HEK293T (cell line): Measurements from ENCODE around the gene CALCOCO1.

ENCODE experiments used
- CTCF ChIA-PET: fragments of 350-600 bp; formaldehyde crosslinking; extraction: SDS; loops from one replicate; lab custom pipeline; 2021; ENCODE audit warnings: antibody characterized with exemption, inconsistent platforms; lab: Yijun Ruan, JAX
- POLR2A ChIA-PET: fragments of 350-600 bp; formaldehyde crosslinking; extraction: SDS; loops from one replicate; lab custom pipeline; 2020; ENCODE audit warnings: antibody characterized with exemption, inconsistent platforms; lab: Yijun Ruan, JAX
- DNase-seq: peaks from one replicate; pipeline ENCODE4 v3.0.0; 2012; ENCODE audit warnings: mixed read lengths; ENCODE audit errors: extremely low spot score
- ARNT ChIP-seq: fragments of 450-650 bp; IDR thresholded peaks from 2 replicates; pipeline ENCODE4 v1.6.1; 2017; ENCODE audit warnings: mild to moderate bottlenecking
- BHLHE40 ChIP-seq: fragments of 450-650 bp; IDR thresholded peaks from 2 replicates; pipeline ENCODE4 v1.6.1; 2016; ENCODE audit warnings: mild to moderate bottlenecking, moderate library complexity, borderline replicate concordance
- CTBP1 ChIP-seq: fragments of 450-650 bp; IDR thresholded peaks from 2 replicates; pipeline ENCODE4 v1.6.1; 2016; ENCODE audit warnings: borderline replicate concordance
- ELF4 ChIP-seq: fragments of 450-650 bp; IDR thresholded peaks from 2 replicates; pipeline ENCODE4 v1.6.1; 2017; ENCODE audit warnings: antibody characterized with exemption
- FOXA1 ChIP-seq: fragments of 450-650 bp; IDR thresholded peaks from 2 replicates; pipeline ENCODE4 v1.6.1; 2016; ENCODE audit warnings: mild to moderate bottlenecking
- FOXK2 ChIP-seq: fragments of 450-650 bp; IDR thresholded peaks from 2 replicates; pipeline ENCODE4 v1.6.1; 2016; ENCODE audit warnings: mild to moderate bottlenecking
- FOXM1 ChIP-seq: fragments of 450-650 bp; IDR thresholded peaks from 2 replicates; pipeline ENCODE4 v1.6.1; 2017; ENCODE audit warnings: mild to moderate bottlenecking, borderline replicate concordance
- HDGF ChIP-seq: fragments of 450-650 bp; IDR thresholded peaks from 2 replicates; pipeline ENCODE4 v1.6.1; 2017; ENCODE audit warnings: antibody characterized with exemption, borderline replicate concordance
- L3MBTL2 ChIP-seq: fragments of 450-650 bp; conservative IDR thresholded peaks from 2 replicates; pipeline ENCODE4 v1.6.1; 2016; ENCODE audit warnings: mild to moderate bottlenecking
- LEF1 ChIP-seq: fragments of 450-650 bp; IDR thresholded peaks from 2 replicates; pipeline ENCODE4 v1.6.1; 2017; ENCODE audit warnings: mild to moderate bottlenecking, borderline replicate concordance
- NFRKB ChIP-seq: fragments of 450-650 bp; IDR thresholded peaks from 2 replicates; pipeline ENCODE4 v1.6.1; 2016; ENCODE audit warnings: mild to moderate bottlenecking, moderate library complexity
- SP1 ChIP-seq: fragments of 450-650 bp; IDR thresholded peaks from 2 replicates; pipeline ENCODE4 v1.6.1; 2017
- SUZ12 ChIP-seq: fragments of 450-650 bp; IDR thresholded peaks from 2 replicates; pipeline ENCODE4 v1.6.1; 2016; ENCODE audit warnings: mild to moderate bottlenecking
- TARDBP ChIP-seq: fragments of 450-650 bp; IDR thresholded peaks from 2 replicates; pipeline ENCODE4 v1.6.1; 2016
- ZNF384 ChIP-seq: fragments of 450-650 bp; IDR thresholded peaks from 2 replicates; pipeline ENCODE4 v1.6.1; 2016
- TF ChIP-seq, protein P1 (sequence below): fragments of 450-650 bp; IDR thresholded peaks from 2 replicates; pipeline ENCODE4 v1.6.1; 2016

The CALCOCO1 gene

DNA sequence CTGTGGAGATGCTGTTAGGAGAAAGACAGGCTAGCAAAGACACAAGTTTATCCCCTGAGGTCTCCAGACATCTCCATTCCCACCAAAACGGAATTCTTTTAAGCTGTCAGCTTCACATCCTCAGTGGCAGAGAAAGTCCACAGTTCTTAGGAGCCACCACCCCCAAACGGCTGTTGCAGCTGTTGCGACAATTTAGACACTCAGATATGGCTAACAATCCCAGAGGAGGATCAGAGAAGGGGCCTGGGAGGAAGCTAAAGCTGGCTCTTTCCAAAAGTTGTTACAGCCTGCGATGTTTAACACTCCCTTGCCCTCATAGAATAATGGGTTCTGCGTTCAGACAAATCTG lies 49.5 kb downstream of the CALCOCO1 start:
- TF ChIP-seq TARDBP (no peak), BHLHE40 (no peak)
- ChIA-PET POLR2A (interaction anchor here (0.7 to 6.6 kb wide), 22 partner anchors 9 to 356 kb away, joined by 3 to 129 read pairs (median 4); partner anchors contain the start of genes AAAS, ATF7, CISTR and TARBP2), CTCF (interaction anchor here (0.6 to 1.6 kb wide), 4 partner anchors 23 to 134 kb away, joined by 3 to 5 read pairs (median 4); no protein-coding TSS in a partner anchor)
- DNase-seq, result no peak

GRCh38 chr12:53677016-53677799 lies 50.0 kb downstream of the CALCOCO1 start:
- no peak for TF ChIP-seq FOXA1
- TF ChIP-seq, protein P1, sequence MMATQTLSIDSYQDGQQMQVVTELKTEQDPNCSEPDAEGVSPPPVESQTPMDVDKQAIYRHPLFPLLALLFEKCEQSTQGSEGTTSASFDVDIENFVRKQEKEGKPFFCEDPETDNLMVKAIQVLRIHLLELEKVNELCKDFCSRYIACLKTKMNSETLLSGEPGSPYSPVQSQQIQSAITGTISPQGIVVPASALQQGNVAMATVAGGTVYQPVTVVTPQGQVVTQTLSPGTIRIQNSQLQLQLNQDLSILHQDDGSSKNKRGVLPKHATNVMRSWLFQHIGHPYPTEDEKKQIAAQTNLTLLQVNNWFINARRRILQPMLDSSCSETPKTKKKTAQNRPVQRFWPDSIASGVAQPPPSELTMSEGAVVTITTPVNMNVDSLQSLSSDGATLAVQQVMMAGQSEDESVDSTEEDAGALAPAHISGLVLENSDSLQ, result peak; percentile 6; the same call in 1 of the 2 replicates
- TF ChIP-seq FOXM1, result no peak
- TF ChIP-seq LEF1, result no peak
- TF ChIP-seq FOXK2, result no peak
- TF ChIP-seq L3MBTL2, result no peak; the same call in 1 of the 2 replicates
- TF ChIP-seq NFRKB, result peak; percentile 65
- ChIA-PET CTCF (interaction anchor here (0.6 to 1.6 kb wide), 4 partner anchors 23 to 134 kb away, joined by 3 to 5 read pairs (median 4); no protein-coding TSS in a partner anchor), POLR2A (interaction anchor here (0.7 to 6.6 kb wide), 24 partner anchors 8 to 356 kb away, joined by 3 to 129 read pairs (median 4); partner anchors contain the start of genes AAAS, ATF7, CISTR and TARBP2)
- DNase-seq, result no peak

GRCh38 chr12:53676656-53677015 lies 50.6 kb downstream of the CALCOCO1 start:
- ChIA-PET CTCF (interaction anchor here (1.0 to 1.6 kb wide), 4 partner anchors 17 to 133 kb away, joined by 3 to 5 read pairs (median 4); no protein-coding TSS in a partner anchor), POLR2A (interaction anchor here (0.7 to 6.6 kb wide), 27 partner anchors 8 to 355 kb away, joined by 3 to 129 read pairs (median 6); partner anchors contain the start of genes AAAS, ATF7, CISTR and TARBP2)
- no peak for TF ChIP-seq L3MBTL2
- TF ChIP-seq FOXM1, result no peak
- TF ChIP-seq ZNF384, result no peak
- TF ChIP-seq HDGF, result no peak
- DNase-seq, result peak; percentile 40

GRCh38 chr12:53675701-53676607 lies 51.3 kb downstream of the CALCOCO1 start, which contains the start of gene ATP5MC2:
TSS of gene ATP5MC2 (minus strand) at chr12:53676083. CDS start at chr12:53672614, 3,469 bp downstream.
- no peak for TF ChIP-seq FOXM1
- TF ChIP-seq HDGF, result no peak; the same call in 1 of the 2 replicates
- 0 out of 2 replicates have a peak, but pooled peaks have one; percentile 32 for TF ChIP-seq ELF4
- no peak for TF ChIP-seq FOXK2
- TF ChIP-seq, protein P1, result peak; percentile 15; the same call in 1 of the 2 replicates
- no peak for TF ChIP-seq ZNF384
- TF ChIP-seq L3MBTL2, result peak; percentile 98
- CTCF ChIA-PET, result interaction anchor here (0.5 to 2.0 kb wide), 14 partner anchors 9 to 612 kb away, joined by 3 to 9 read pairs (median 3); no protein-coding TSS in a partner anchor
- DNase-seq, result peak; percentile 97
- POLR2A ChIA-PET, result interaction anchor here (0.7 to 6.6 kb wide), 24 partner anchors 9 to 376 kb away, joined by 3 to 129 read pairs (median 6); partner anchors contain the start of genes AAAS, ATF7, MYG1 and TARBP2

DNA sequence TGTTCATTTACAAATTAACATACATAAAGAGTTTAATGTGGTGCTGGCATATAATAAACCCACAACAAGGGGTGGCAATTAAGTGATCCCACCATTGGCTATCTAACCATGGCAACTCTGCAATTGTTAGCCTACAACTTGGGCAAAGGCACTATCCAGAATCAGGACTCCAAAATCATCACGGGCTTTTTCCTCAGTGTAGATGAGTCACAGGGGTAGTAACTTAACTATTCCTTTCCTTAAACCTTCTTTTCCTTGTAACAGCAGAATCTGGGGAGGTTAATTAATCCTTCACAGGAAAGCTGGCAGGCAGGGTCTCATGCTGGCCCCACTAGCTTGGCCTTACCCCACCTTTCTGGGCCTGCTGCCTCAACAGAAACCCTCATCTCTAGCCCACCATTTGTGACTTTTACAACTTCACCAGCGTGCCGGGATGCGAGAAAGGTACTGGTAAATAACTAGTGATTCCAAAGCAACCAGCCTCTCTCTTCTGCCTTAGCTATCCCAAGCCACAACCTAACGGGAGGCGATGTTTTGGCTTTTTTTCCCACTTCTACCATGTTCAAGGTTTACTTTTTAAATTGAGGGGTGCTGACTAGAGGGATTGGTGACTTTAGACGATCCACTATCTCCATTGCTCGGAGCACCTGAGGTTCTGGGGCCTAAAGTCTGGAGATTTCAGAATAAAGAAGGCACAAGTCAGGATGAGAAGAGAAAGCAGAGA lies 52.1 kb downstream of the CALCOCO1 start:
- no peak for TF ChIP-seq TARDBP
- no peak for TF ChIP-seq SP1
- no peak for TF ChIP-seq CTBP1
- TF ChIP-seq LEF1, result no peak
- TF ChIP-seq ELF4, result no peak
- no peak for TF ChIP-seq SUZ12
- no peak for TF ChIP-seq HDGF
- no peak for TF ChIP-seq NFRKB
- DNase-seq, result no peak
- ChIA-PET POLR2A (interaction anchor here (0.6 to 6.6 kb wide), 24 partner anchors 10 to 376 kb away, joined by 3 to 129 read pairs (median 4); partner anchors contain the start of genes AAAS, ATF7, MYG1 and TARBP2), CTCF (interaction anchor here (0.5 to 2.0 kb wide), 14 partner anchors 10 to 611 kb away, joined by 3 to 9 read pairs (median 3); no protein-coding TSS in a partner anchor)

DNA sequence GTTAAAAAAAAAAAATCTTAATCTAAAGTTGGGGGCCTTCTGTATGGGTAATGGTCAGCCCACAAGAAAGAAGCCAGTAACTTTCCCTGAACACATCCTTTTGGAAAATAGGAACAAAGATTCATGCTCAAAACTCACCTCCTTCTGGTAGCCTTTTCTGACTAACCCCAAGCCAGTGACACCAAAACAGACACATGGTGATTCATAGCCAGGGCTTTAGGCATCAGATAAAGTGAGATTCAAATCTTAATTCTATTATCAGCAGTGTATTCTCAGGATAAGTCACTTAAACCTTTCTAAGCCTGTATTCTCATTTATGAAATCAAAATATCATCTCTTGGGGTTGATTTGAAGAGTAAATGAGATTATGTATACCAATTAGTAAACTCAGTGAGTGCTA lies 56.3 kb downstream of the CALCOCO1 start:
- no peak for TF ChIP-seq ELF4
- TF ChIP-seq FOXA1, result no peak
- no peak for TF ChIP-seq ZNF384
- TF ChIP-seq ARNT, result no peak
- no peak for TF ChIP-seq FOXM1
- no peak for TF ChIP-seq SP1
- TF ChIP-seq, protein P1, result no peak
- no peak for TF ChIP-seq CTBP1
- TF ChIP-seq LEF1, result no peak
- no peak for TF ChIP-seq L3MBTL2
- TF ChIP-seq FOXK2, result no peak
- no peak for TF ChIP-seq HDGF
- no peak for TF ChIP-seq TARDBP
- no peak for TF ChIP-seq SUZ12
- no peak for TF ChIP-seq BHLHE40
- no peak for TF ChIP-seq NFRKB
- DNase-seq, result no peak
- ChIA-PET CTCF (interaction anchor here (0.5 kb wide), 1 partner anchor 15 kb away, joined by 3 read pairs; no protein-coding TSS in a partner anchor), POLR2A (interaction anchor here (1.4 kb wide), 1 partner anchor 63 kb away, joined by 3 read pairs; no protein-coding TSS in a partner anchor)
